Ovary (tissue), 9 donors: ENCODE measurements around the gene ST3GAL3. TPM values are rescaled to one million over a fixed set of nuclear protein-coding genes. Genes with fewer than 3 reads are reported as not detected.

Source experiments
- DNase-seq, 5 donors: peaks; one replicate each; pipeline ENCODE4 v3.0.0-alpha.2; 2019 to 2020
- H3K27ac ChIP-seq, 2 donors: fragments of 200-600 bp; one replicate each; pipeline versions ENCODE4 v1.5.1 to v1.8.0; 2019 to 2022
- H3K27me3 ChIP-seq: fragments of 200-600 bp; one replicate; pipeline ENCODE4 v1.8.0; 2022
- H3K36me3 ChIP-seq: fragments of 200-600 bp; sonication (generic); one replicate; pipeline ENCODE4 v1.5.1; 2019
- H3K4me1 ChIP-seq: one replicate; pipeline ENCODE4 v1.8.1; 2013; ENCODE audit warnings: mild to moderate bottlenecking, moderate library complexity; ENCODE audit not compliant: insufficient read depth
- H3K4me3 ChIP-seq: fragments of 200-600 bp; sonication (generic); one replicate; pipeline ENCODE4 v1.5.1; 2017
- H3K9me3 ChIP-seq, 2 donors: fragments of 200-600 bp in 1 of 2; sonication (generic) in 1 of 2; one replicate each; pipeline versions ENCODE4 v1.5.1 to v1.8.1; 2013 to 2019; ENCODE audit warnings: mild to moderate bottlenecking in 1 of 2, moderate library complexity in 1 of 2
- CTCF ChIP-seq, 3 donors: fragments of 450-650 bp in 2 of 3; fragments of 200-600 bp in 1 of 3; IDR thresholded peaks; one replicate each; pipeline versions ENCODE4 v1.5.1 to v1.8.0; 2016 to 2022; ENCODE audit warnings: antibody characterized with exemption in 3 of 3, mild to moderate bottlenecking in 1 of 3
- EP300 ChIP-seq: sonication (generic); formaldehyde crosslinking; IDR thresholded peaks from one replicate; pipeline ENCODE4 v1.6.1; 2017; ENCODE audit warnings: antibody characterized with exemption
- POLR2A ChIP-seq: fragments of 450-650 bp; IDR thresholded peaks from one replicate; pipeline ENCODE4 v1.6.1; 2017; ENCODE audit warnings: antibody characterized with exemption, mild to moderate bottlenecking, moderate library complexity
- WGBS, 3 donors: extraction: QIAGEN DNeasy Blood & Tissue Kit in 1 of 3; methylation state at CpG; one replicate each; pipeline versions ENCODE4 v1.1.5 to v1.1.7; 2013 to 2017; 5-methylcytosine and 5-hydroxymethylcytosine counted together
- intact Hi-C, 4 donors: fragments of 100-400 bp; cut with DNase I; formaldehyde crosslinking; loops; one replicate each; pipeline versions ENCODE4 v1.11.0 to v1.15.1; 2022 to 2023
- polyA plus RNA-seq, 2 donors: library from polyadenylated mRNA; stranded (reverse); fragments of 200-250 nt in 1 of 2; fragments of 350-450 nt in 1 of 2; fragmentation: Illumina TruSeq in 1 of 2; extraction: RNeasy Lipid Tissue Mini Kit (QIAGEN cat#74804) in 1 of 2; gene quantifications; one replicate each; pipeline ENCODE4 v1.2.3, GENCODE V29; 2013 to 2014
- total RNA-seq, 7 donors: library from RNA; depleted of rRNA in 2 of 7; stranded (reverse); fragments of >200 nt in 2 of 7; fragmentation: NEBNext Ultra II Directional in 3 of 7; extraction: Animal tissue kit (Norgen Biotek cat#: 25700) in 3 of 7; gene quantifications; one replicate each; pipeline versions ENCODE4 v1.1.0 to v1.2.4, GENCODE V29; 2016 to 2023
- donor health status: DM: no; HTN: no; CAD: no; lungs with moderate emphysema.
- donor health status: DM: no; HTN: no; CAD: no.
- donor health status: Bipolar disorder and iron deficiency.
- donor health status: DM: yes; HTN: yes; CAD: no.
- donor health status: DM: no; HTN: no; CAD: no.
- donor health status: DM: yes; HTN: yes; CAD: no.

The ST3GAL3 gene
- total and polyA plus RNA-seq, 9 donors, result 11.4 to 43.3 (median 27.1) TPM

GRCh38 chr1:43841321-43842174 lies 134.2 kb downstream of the ST3GAL3 start:
- no peak for DNase-seq
- Histone ChIP-seq H3K9me3 (no peaks in the 10 kb centered on the region), H3K36me3 (no peaks in the 10 kb centered on the region), H3K4me1 (peaks cover under 1% of the 10 kb centered on the region), H3K4me3 (no peak overlapping the region), H3K27ac (no peak overlapping the region), H3K27me3 (no peaks in the 10 kb centered on the region)
- WGBS, 3 donors, result 76 to 89% (median 87%) methylated on average over 1 of the region's 1 CpG
- no peak for TF ChIP-seq EP300
- TF ChIP-seq CTCF (IDR thresholded peaks at IDR 0.05), result no peak
- no peak for TF ChIP-seq POLR2A
- intact Hi-C loops, result no loop called here

GRCh38 chr1:43842175-43842498 lies 134.8 kb downstream of the ST3GAL3 start:
- Histone ChIP-seq H3K4me3 (no peak overlapping the region), H3K27me3 (no peaks in the 10 kb centered on the region), H3K4me1 (no peaks in the 10 kb centered on the region), H3K36me3 (no peaks in the 10 kb centered on the region), H3K9me3 (no peaks in the 10 kb centered on the region), H3K27ac (no peak overlapping the region)
- TF ChIP-seq CTCF (IDR thresholded peaks at IDR 0.05), result no peak
- no peak for TF ChIP-seq EP300
- TF ChIP-seq POLR2A, result no peak
- DNase-seq, result no peak
- intact Hi-C loops, result no loop called here
- 98 to 99% (median 98%) methylated on average over 2 of the region's 2 CpGs for WGBS, 3 donors

- Histone ChIP-seq H3K27ac (no peak overlapping the region), H3K4me3 (no peak overlapping the region), H3K9me3 (no peaks in the 10 kb centered on the region), H3K4me1 (no peaks in the 10 kb centered on the region), H3K36me3 (no peaks in the 10 kb centered on the region), H3K27me3 (no peaks in the 10 kb centered on the region)
- no peak for DNase-seq
- TF ChIP-seq POLR2A, result no peak
- WGBS, 3 donors, result 91 to 96% (median 94%) methylated on average over 5 of the region's 5 CpGs
- intact Hi-C loops, result no loop called here
Measured at GRCh38 chr1:43843684-43844083, 136.3 kb downstream of the ST3GAL3 start.

GRCh38 chr1:43844114-43844513 lies 136.8 kb downstream of the ST3GAL3 start:
- DNase-seq, result no peak

More at GRCh38 chr1:43844114-43844513, 136.8 kb downstream of the ST3GAL3 start:
- Histone ChIP-seq H3K36me3 (no peaks in the 10 kb centered on the region), H3K4me3 (no peak overlapping the region), H3K27me3 (no peaks in the 10 kb centered on the region), H3K9me3 (no peaks in the 10 kb centered on the region), H3K4me1 (no peaks in the 10 kb centered on the region), H3K27ac (no peak overlapping the region)
- TF ChIP-seq CTCF (IDR thresholded peaks at IDR 0.05) (no peak), POLR2A (no peak), EP300 (no peak)
- intact Hi-C loops, result no loop called here
- 73 to 94% (median 90%) methylated on average over 1 of the region's 1 CpG for WGBS, 3 donors
